GM21515 (cell line): Measurements from ENCODE around the gene AGTRAP.

Source experiments
- ATAC-seq: cut with Tn5 transposase; IDR thresholded peaks from one replicate; pipeline ENCODE4 v1.9.1; 2021; ENCODE audit not compliant: unreplicated experiment

Gene AGTRAP

GRCh38 chr1:11797525-11798216 is 61.7 kb downstream of the AGTRAP start:
- no peak for ATAC-seq

DNA sequence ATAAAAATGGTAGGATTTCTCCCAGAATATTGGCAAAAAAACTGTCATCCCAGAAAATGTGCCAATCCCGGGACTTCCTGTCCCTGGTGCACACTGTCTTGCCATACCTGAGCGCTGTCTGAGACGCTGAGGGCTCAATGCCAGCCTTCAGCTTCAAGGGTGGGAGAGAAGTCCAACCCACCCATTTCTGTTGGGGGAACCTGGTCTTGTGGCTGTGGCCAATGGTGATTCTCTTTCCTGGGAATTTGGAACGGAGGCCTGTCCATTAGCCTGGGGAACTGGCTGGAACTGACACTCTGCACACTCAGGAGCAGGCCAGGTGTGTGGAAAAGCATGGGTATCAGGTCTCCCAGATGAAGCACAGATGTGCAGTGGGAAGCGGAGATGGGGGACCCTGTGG is 63.2 kb downstream of the AGTRAP start:
- no peak for ATAC-seq

GRCh38 chr1:11799896-11800295 is 64.0 kb downstream of the AGTRAP start:
- no peak for ATAC-seq

GRCh38 chr1:11800391-11800755 is 64.4 kb downstream of the AGTRAP start:
- no peak for ATAC-seq
